ENCODE measurements around the gene TOP2A. TPM values are rescaled to one million over a fixed set of nuclear protein-coding genes. Genes with fewer than 3 reads are reported as not detected.

TOP2A gene
- total RNA-seq, 3 donors from 2014 or later (not counting 1 experiment from before 2014, with no cell fraction given), result 2.0 to 6.4 (median 4.6) TPM

GRCh38 chr17:40345994-40346764 lies 71.5 kb downstream of the TOP2A start:
- H3K4me1 Mint-ChIP-seq, result peaks cover 59 to 85% of the 10 kb centered on the region in 2 donors
- Histone ChIP-seq H3K27ac (ENCODE audit: low read length) (peak overlapping the region; percentile 79), H3K4me1 (ENCODE audit: control insufficient read depth, insufficient read depth, low read length) (peaks cover 95% of the 10 kb centered on the region), H3K9me3 (ENCODE audit: control insufficient read depth, insufficient read depth, low read length) (no peaks in the 10 kb centered on the region), H3K27me3 (ENCODE audit: control insufficient read depth, insufficient read depth, low read length) (no peaks in the 10 kb centered on the region), H3K36me3 (ENCODE audit: control insufficient read depth, insufficient read depth, low read length) (peaks cover 26% of the 10 kb centered on the region), H3K4me3 (ENCODE audit: low read length) (no peak overlapping the region)
- intact Hi-C loops (cut with micrococcal nuclease), result no loop called here
- no peak for ATAC-seq
- H3K27ac Mint-ChIP-seq, result peak overlapping the region; percentile 89 to 97
- TF ChIP-seq, protein P1, sequence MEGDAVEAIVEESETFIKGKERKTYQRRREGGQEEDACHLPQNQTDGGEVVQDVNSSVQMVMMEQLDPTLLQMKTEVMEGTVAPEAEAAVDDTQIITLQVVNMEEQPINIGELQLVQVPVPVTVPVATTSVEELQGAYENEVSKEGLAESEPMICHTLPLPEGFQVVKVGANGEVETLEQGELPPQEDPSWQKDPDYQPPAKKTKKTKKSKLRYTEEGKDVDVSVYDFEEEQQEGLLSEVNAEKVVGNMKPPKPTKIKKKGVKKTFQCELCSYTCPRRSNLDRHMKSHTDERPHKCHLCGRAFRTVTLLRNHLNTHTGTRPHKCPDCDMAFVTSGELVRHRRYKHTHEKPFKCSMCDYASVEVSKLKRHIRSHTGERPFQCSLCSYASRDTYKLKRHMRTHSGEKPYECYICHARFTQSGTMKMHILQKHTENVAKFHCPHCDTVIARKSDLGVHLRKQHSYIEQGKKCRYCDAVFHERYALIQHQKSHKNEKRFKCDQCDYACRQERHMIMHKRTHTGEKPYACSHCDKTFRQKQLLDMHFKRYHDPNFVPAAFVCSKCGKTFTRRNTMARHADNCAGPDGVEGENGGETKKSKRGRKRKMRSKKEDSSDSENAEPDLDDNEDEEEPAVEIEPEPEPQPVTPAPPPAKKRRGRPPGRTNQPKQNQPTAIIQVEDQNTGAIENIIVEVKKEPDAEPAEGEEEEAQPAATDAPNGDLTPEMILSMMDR (IDR thresholded peaks at IDR 0.05), result no peak
- no peaks in the 10 kb centered on the region for H3K27me3 Mint-ChIP-seq (ENCODE audit: low read depth in 2 of 2)
- WGBS (ENCODE audit: insufficient coverage), result 78% methylated on average over 7 of the region's 11 CpGs
- peak overlapping the region; percentile 78 for H3K4me3 Mint-ChIP-seq
- no peaks in the 10 kb centered on the region for H3K9me3 Mint-ChIP-seq
- H3K36me3 Mint-ChIP-seq, result no peaks in the 10 kb centered on the region
- DNase-seq, result no peak

DNA sequence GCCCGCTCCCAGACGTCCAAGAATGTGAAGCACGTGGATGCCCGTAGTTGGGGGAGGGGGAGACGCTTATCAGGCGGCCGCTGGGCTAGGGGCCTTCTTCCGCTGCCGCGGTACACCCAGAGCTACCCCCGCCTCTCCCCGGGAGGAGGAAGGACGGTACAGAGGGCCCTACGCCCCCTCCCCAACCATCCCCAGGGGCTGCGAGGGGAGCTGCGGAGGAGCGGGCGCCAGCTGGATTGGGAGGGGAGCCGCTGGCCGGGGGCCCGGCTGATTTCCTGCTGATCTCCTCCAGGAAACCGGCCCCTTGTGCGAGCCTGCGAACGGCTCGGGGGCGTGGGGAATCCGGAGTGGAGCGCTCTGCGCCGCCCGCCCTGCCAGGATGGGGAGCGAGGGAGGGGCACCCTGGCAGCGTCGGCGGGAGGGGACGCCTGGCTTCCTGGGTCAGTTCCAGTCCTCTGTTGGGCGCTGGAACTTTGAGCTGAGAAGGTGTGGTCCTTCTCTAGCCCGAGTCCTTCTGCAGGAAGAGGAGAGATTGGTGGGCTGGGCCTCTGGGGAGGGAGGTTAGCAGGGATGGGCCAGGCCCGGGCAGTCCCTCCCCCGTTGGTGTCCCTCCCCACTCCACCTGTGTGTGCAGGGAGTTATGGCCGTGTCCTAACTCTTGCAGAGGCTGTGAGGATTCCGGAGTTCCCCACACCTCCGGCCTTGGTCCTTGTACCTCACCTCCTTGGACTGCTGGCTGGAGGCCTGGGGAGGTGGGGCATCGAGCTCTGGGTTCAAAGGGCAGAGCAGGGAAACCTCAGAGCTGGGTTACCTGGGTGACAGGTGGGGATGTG lies 72.3 kb downstream of the TOP2A start:
- peaks cover 99% of the 10 kb centered on the region for H3K4me1 ChIP-seq (ENCODE audit: control insufficient read depth, insufficient read depth, low read length)
- Mint-ChIP-seq H3K4me3 (peak overlapping the region; percentile 83), H3K4me1 (peaks cover 67 to 92% of the 10 kb centered on the region in 2 donors), H3K27ac (peak overlapping the region; percentile 89 to 97), H3K9me3 (no peaks in the 10 kb centered on the region), H3K27me3 (ENCODE audit: low read depth in 2 of 2) (no peaks in the 10 kb centered on the region), H3K36me3 (no peaks in the 10 kb centered on the region)
- peaks cover 22% of the 10 kb centered on the region for H3K36me3 ChIP-seq (ENCODE audit: control insufficient read depth, insufficient read depth, low read length)
- intact Hi-C loops (cut with micrococcal nuclease), result no loop called here
- peak overlapping the region; percentile 42 for H3K4me3 ChIP-seq (ENCODE audit: low read length)
- DNase-seq (peak; percentile 59 to 63), ATAC-seq (peak in 1 of 3 donors; percentile 5)
- TF ChIP-seq, protein P1 (IDR thresholded peaks at IDR 0.05), result no peak
- peak overlapping the region; percentile 79 for H3K27ac ChIP-seq (ENCODE audit: low read length)
- H3K27me3 ChIP-seq (ENCODE audit: control insufficient read depth, insufficient read depth, low read length), result no peaks in the 10 kb centered on the region
- 9% methylated on average over 39 of the region's 45 CpGs for WGBS (ENCODE audit: insufficient coverage)
- H3K9me3 ChIP-seq (ENCODE audit: control insufficient read depth, insufficient read depth, low read length), result no peaks in the 10 kb centered on the region

- H3K27me3 Mint-ChIP-seq (ENCODE audit: low read depth in 2 of 2), result no peaks in the 10 kb centered on the region
- peak in 1 of 2 donors; percentile 66 for DNase-seq
- Histone ChIP-seq H3K27me3 (ENCODE audit: control insufficient read depth, insufficient read depth, low read length) (no peaks in the 10 kb centered on the region), H3K36me3 (ENCODE audit: control insufficient read depth, insufficient read depth, low read length) (peaks cover 19% of the 10 kb centered on the region), H3K4me3 (ENCODE audit: low read length) (peak overlapping the region; percentile 42), H3K27ac (ENCODE audit: low read length) (peak overlapping the region; percentile 79), H3K9me3 (ENCODE audit: control insufficient read depth, insufficient read depth, low read length) (no peaks in the 10 kb centered on the region), H3K4me1 (ENCODE audit: control insufficient read depth, insufficient read depth, low read length) (peaks cover 93% of the 10 kb centered on the region)
- H3K4me3 Mint-ChIP-seq, result peak overlapping the region; percentile 83
- 51% methylated on average over 5 of the region's 7 CpGs for WGBS (ENCODE audit: insufficient coverage)
- peak overlapping the region; percentile 89 to 97 for H3K27ac Mint-ChIP-seq
- TF ChIP-seq, protein P1 (IDR thresholded peaks at IDR 0.05), result no peak
- H3K4me1 Mint-ChIP-seq, result peaks cover 69 to 93% of the 10 kb centered on the region in 2 donors
- intact Hi-C loops (cut with micrococcal nuclease), result no loop called here
- H3K36me3 Mint-ChIP-seq, result no peaks in the 10 kb centered on the region
- no peaks in the 10 kb centered on the region for H3K9me3 Mint-ChIP-seq
- peak; percentile 10 to 29 (median 15) for ATAC-seq
Observed at GRCh38 chr17:40344421-40345160, 73.1 kb downstream of the TOP2A start.

Data from natural killer cell (primary cell).